ENCODE measurements around the gene PIAS3.

PIAS3 gene

GRCh38 chr1:145858901-145859490, at the start of gene PIAS3:
TSS of gene PIAS3 (minus strand) at chr1:145859081. CDS start at chr1:145858990, 91 bp downstream.
- peak within 1 kb of the TSS; percentile 61 for H3K4me3 ChIP-seq (ENCODE audit: control insufficient read depth, low read depth, low read length)
- TF ChIP-seq, protein P1, sequence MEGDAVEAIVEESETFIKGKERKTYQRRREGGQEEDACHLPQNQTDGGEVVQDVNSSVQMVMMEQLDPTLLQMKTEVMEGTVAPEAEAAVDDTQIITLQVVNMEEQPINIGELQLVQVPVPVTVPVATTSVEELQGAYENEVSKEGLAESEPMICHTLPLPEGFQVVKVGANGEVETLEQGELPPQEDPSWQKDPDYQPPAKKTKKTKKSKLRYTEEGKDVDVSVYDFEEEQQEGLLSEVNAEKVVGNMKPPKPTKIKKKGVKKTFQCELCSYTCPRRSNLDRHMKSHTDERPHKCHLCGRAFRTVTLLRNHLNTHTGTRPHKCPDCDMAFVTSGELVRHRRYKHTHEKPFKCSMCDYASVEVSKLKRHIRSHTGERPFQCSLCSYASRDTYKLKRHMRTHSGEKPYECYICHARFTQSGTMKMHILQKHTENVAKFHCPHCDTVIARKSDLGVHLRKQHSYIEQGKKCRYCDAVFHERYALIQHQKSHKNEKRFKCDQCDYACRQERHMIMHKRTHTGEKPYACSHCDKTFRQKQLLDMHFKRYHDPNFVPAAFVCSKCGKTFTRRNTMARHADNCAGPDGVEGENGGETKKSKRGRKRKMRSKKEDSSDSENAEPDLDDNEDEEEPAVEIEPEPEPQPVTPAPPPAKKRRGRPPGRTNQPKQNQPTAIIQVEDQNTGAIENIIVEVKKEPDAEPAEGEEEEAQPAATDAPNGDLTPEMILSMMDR (IDR thresholded peaks at IDR 0.05; ENCODE audit: control insufficient read depth, insufficient read depth, low read depth, low read length, missing control alignments): no peak
- DNase-seq (ENCODE audit: low read depth): peak; percentile 73

DNA sequence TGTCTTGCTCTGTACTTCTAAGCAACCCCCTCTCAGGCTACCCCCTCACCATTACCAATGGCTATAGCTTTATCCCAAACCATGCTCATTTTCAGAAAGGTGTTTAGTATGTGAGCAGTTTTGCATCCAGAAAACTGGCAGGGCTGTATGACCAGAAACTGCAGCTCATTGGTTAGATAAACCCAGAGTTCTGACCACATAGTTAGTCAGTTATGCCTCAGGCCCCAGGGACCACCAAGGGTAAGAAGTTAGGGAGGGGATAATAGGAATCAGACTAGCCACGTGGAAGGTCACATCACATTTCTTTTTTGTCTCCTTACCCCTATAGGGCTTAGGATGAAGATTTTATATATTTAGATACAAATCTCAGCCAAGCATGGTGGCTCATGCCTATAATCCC, 49.8 kb upstream of the PIAS3 start:
- TF ChIP-seq, protein P1 (IDR thresholded peaks at IDR 0.05; ENCODE audit: control insufficient read depth, insufficient read depth, low read depth, low read length, missing control alignments): no peak
- no peak for DNase-seq (ENCODE audit: low read depth)
- no peak overlapping the region for H3K4me3 ChIP-seq (ENCODE audit: control insufficient read depth, low read depth, low read length)

GRCh38 chr1:145906954-145907753, 48.3 kb upstream of the PIAS3 start:
- H3K4me3 ChIP-seq (ENCODE audit: control insufficient read depth, low read depth, low read length): no peak overlapping the region
- TF ChIP-seq, protein P1 (IDR thresholded peaks at IDR 0.05; ENCODE audit: control insufficient read depth, insufficient read depth, low read depth, low read length, missing control alignments): no peak
- DNase-seq (ENCODE audit: low read depth): no peak

DNA sequence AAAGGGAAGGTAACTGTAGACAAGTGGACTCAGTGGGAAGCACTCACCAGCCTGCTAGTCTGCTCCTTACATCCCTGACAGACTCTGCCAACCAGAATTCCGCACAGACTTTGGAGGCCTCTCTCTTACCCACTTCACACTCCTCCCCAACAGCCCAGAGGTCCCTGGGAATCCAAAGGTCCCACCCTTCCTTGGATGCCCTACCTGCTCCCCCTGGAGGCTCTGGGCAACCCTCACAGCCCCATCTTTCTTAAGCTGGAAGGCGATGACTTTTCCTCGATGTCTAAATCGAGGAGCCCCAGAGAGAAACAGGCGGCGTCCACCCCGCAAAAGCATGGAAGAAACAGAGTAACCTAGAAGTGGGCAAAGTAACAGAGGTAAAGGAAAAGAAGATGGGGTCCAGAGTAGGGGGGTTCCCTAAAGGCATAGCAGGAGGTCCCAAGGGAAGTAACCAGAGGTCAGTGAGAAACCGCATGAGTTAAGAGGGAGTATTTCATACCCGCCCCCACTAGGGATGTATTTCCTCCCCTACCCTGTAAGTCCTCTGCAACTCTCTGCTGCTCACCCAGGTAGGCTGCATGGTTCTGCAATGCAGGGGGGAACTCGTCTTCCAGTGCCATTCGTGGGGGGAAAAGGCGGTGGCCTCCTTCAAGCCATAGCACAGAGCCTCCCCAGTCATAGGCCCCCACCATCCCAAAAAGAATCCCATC, 42.6 kb upstream of the PIAS3 start:
- no peak for DNase-seq (ENCODE audit: low read depth)
- H3K4me3 ChIP-seq (ENCODE audit: control insufficient read depth, low read depth, low read length): no peak overlapping the region
- TF ChIP-seq, protein P1 (IDR thresholded peaks at IDR 0.05; ENCODE audit: control insufficient read depth, insufficient read depth, low read depth, low read length, missing control alignments): no peak

GRCh38 chr1:145898756-145899155, 39.9 kb upstream of the PIAS3 start:
- no peak for DNase-seq (ENCODE audit: low read depth)
- TF ChIP-seq, protein P1 (IDR thresholded peaks at IDR 0.05; ENCODE audit: control insufficient read depth, insufficient read depth, low read depth, low read length, missing control alignments): no peak
- H3K4me3 ChIP-seq (ENCODE audit: control insufficient read depth, low read depth, low read length): no peak overlapping the region

DNA sequence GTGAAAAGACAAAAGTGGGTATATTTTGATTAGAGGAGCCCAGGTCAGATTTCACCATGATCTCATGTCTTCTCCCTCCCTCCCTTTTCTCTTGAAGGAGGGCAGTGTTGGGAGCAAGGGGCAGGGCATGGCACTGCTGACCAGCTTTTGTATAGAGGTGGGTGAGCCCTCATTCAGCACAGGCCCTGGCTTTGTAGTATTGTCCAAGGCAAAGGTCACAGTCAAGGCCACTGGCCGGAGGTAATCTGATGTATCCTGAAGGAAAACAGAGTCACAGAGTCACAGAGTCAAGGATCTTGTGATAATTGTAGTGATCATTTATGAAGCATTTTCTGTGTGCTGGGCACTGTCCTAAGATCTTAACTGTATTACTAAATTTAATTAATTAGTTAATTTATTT, 39.1 kb upstream of the PIAS3 start:
- H3K4me3 ChIP-seq (ENCODE audit: control insufficient read depth, low read depth, low read length): no peak overlapping the region
- TF ChIP-seq, protein P1 (IDR thresholded peaks at IDR 0.05; ENCODE audit: control insufficient read depth, insufficient read depth, low read depth, low read length, missing control alignments): no peak
- no peak for DNase-seq (ENCODE audit: low read depth)

All from AG09309 (cell line).